Activated naive CD4-positive, alpha-beta T cell treated with anti-CD3 and anti-CD28 coated beads for 36 hours (primary cell): ENCODE data around the gene NTN4. TPM values are rescaled to one million over a fixed set of nuclear protein-coding genes. Genes with fewer than 3 reads are reported as not detected.

Source experiments
- CTCF ChIA-PET: fragments of 350-600 bp; sonication (Branson Sonifier 250); formaldehyde crosslinking; loops from one replicate; lab custom pipeline; 2021; ENCODE audit warnings: antibody characterized with exemption; lab: Charles Lee
- DNase-seq: peaks from one replicate; pipeline ENCODE4 v3.0.0-alpha.2; 2020
- H3K27ac Mint-ChIP-seq: one replicate; pipeline ENCODE4 v1.8.0; 2021; ENCODE audit warnings: mild to moderate bottlenecking, mixed read lengths
- H3K27me3 Mint-ChIP-seq: one replicate; pipeline ENCODE4 v1.8.0; 2021; ENCODE audit warnings: low read depth, mixed read lengths
- H3K36me3 Mint-ChIP-seq: one replicate; pipeline ENCODE4 v1.8.0; 2021; ENCODE audit warnings: low read depth, mixed read lengths
- H3K4me1 Mint-ChIP-seq: one replicate; pipeline ENCODE4 v1.8.0; 2021; ENCODE audit warnings: low read depth, mixed read lengths
- H3K4me3 Mint-ChIP-seq: one replicate; pipeline ENCODE4 v1.8.0; 2021; ENCODE audit warnings: mild to moderate bottlenecking, moderate library complexity, mixed read lengths
- H3K9me3 Mint-ChIP-seq: one replicate; pipeline ENCODE4 v1.8.0; 2021; ENCODE audit warnings: mixed read lengths
- intact Hi-C: fragments of 100-400 bp; cut with micrococcal nuclease; formaldehyde crosslinking; loops from one replicate; pipeline ENCODE4 v1.15.1; 2023
- total RNA-seq, 2 experiments: library from RNA; stranded (reverse); gene quantifications; one replicate each; pipeline ENCODE4 v1.2.3, GENCODE V29; 2021

NTN4 gene
- total RNA-seq, 2 experiments from 2014 or later = not detected

DNA sequence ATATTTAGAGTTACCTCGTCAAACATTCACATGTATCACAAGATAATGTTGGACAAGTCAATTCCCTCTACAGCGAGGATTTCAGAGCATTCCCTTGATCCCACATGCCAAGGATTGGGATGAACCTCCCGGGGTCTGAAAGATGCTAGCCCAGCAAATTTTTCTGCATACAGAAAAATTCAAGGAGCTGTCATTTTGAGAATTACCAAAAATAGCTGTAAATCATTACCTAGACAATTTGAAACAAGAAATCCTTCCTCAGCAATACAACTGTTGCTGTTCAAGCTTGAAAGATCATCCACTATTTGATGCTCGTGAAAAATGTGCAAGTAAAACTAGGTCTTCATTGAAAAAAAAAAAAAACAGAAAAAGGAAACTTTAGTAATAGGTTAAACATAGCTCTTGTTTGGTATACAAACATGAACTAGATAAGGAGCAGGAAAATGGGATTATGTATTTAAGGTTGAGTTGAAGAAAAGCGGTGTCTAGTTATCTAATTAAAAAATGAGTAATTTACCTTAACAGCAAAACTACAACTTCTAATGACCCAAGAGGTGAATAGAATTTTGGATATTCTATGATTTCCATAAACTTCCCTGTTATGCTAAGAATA, 73.1 kb downstream of the NTN4 start:
- DNase-seq = no peak
- intact Hi-C loops = no loop called here
- CTCF ChIA-PET = interaction anchor here (1.3 kb wide), 1 partner anchor 13 kb away, joined by 3 read pairs; no protein-coding TSS in a partner anchor
- Mint-ChIP-seq H3K4me1 (no peaks in the 10 kb centered on the region), H3K4me3 (no peak overlapping the region), H3K27ac (no peak overlapping the region), H3K36me3 (no peaks in the 10 kb centered on the region), H3K27me3 (no peaks in the 10 kb centered on the region), H3K9me3 (no peaks in the 10 kb centered on the region)

DNA sequence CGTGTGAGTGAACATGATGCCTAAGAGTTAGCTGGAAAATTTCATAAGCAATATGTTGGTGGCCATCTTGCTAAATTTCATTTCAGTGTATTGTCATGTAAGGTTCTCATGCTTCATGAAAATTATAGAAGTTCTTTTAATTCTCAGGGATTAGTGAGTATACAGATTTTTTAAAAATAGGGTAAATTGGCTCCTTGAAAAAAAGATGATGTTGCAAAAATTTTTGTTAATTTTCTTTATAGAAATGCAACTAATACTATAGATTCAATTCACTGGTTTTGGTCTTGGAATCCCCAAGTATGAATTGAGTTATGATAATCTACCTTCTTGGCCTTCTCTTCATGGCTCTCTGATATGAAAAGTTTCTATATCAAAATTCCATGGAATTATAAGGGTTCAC, 75.4 kb downstream of the NTN4 start:
- no peak overlapping the region for H3K4me3 Mint-ChIP-seq
- no peaks in the 10 kb centered on the region for H3K36me3 Mint-ChIP-seq
- DNase-seq = no peak
- no peak overlapping the region for H3K27ac Mint-ChIP-seq
- H3K27me3 Mint-ChIP-seq = no peaks in the 10 kb centered on the region
- CTCF ChIA-PET = interaction anchor here (0.6 kb wide), 1 partner anchor 17 kb away, joined by 6 read pairs; no protein-coding TSS in a partner anchor
- no peaks in the 10 kb centered on the region for H3K9me3 Mint-ChIP-seq
- intact Hi-C loops = no loop called here
- H3K4me1 Mint-ChIP-seq = no peaks in the 10 kb centered on the region

GRCh38 chr12:95712269-95712668, 78.3 kb downstream of the NTN4 start:
- Mint-ChIP-seq H3K9me3 (no peaks in the 10 kb centered on the region), H3K4me1 (no peaks in the 10 kb centered on the region), H3K27ac (no peak overlapping the region), H3K4me3 (no peak overlapping the region), H3K27me3 (no peaks in the 10 kb centered on the region), H3K36me3 (no peaks in the 10 kb centered on the region)
- intact Hi-C loops = no loop called here
- CTCF ChIA-PET = no interaction called here
- DNase-seq = no peak

DNA sequence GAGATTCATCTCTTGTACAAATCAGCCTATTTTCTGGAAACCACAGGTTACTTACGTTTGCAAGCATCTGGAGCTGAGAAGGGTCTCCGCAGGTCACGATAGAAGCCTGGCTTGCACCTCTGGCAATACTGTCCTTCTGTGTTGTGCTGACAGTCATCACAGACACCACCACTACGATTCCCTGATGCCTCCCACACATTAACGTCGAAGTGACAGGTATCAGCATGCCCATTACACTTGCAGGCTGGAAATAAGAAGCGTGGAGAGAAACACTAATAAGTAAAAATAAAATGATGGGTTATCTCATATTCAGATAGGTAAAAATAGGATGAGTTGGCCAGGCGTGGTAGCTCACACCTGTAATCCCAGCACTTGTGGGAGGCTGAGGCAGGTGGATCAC, 80.2 kb downstream of the NTN4 start:
- CTCF ChIA-PET = no interaction called here
- no peaks in the 10 kb centered on the region for H3K9me3 Mint-ChIP-seq
- intact Hi-C loops = no loop called here
- H3K27ac Mint-ChIP-seq = no peak overlapping the region
- no peak for DNase-seq
- H3K4me1 Mint-ChIP-seq = no peaks in the 10 kb centered on the region
- H3K4me3 Mint-ChIP-seq = no peak overlapping the region
- H3K36me3 Mint-ChIP-seq = no peaks in the 10 kb centered on the region
- H3K27me3 Mint-ChIP-seq = no peaks in the 10 kb centered on the region

DNA sequence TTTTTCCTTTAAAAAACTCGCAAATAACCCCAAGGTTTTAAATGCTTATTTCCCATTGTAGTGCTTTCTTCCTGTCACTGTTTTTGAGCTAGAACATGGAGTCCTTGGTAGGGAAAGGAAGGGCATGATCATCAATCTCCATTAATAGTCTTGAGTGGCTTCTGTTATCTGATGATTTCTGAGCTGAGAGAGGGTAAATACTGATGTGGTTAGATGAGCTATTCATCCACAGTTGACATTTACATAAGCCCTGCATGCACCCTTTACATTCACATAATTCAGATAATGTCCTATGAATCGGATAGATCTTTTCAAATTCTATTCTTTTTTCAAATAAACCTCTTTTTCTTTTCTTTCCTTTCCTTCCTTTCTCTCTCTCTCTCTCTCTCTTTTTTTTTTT, 81.4 kb downstream of the NTN4 start:
- no peaks in the 10 kb centered on the region for H3K27me3 Mint-ChIP-seq
- intact Hi-C loops = no loop called here
- no peak overlapping the region for H3K4me3 Mint-ChIP-seq
- no peak overlapping the region for H3K27ac Mint-ChIP-seq
- no peaks in the 10 kb centered on the region for H3K9me3 Mint-ChIP-seq
- no peak for DNase-seq
- CTCF ChIA-PET = interaction anchor here (0.7 kb wide), 1 partner anchor 98 kb away, joined by 3 read pairs; no protein-coding TSS in a partner anchor
- H3K36me3 Mint-ChIP-seq = no peaks in the 10 kb centered on the region
- no peaks in the 10 kb centered on the region for H3K4me1 Mint-ChIP-seq

DNA sequence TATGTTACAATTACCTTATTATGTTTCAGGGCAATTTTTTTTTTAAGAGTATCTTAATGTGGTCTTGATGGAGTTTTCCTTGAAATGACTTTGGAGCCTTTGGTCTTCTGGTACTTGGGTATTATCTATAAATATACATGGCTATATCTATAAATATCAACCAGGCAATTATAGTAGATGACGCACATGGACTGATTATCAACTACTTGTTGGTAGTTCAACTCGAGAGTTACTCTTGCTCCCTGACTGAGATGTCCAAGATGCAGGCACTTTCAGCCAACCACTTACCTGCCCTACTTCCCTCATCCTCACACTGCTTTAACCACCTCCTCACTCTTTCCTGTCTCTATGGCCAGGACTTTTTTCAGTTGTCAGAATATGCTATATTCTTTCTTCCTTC, 85.4 kb downstream of the NTN4 start:
- Mint-ChIP-seq H3K36me3 (no peaks in the 10 kb centered on the region), H3K27ac (no peak overlapping the region), H3K4me1 (no peaks in the 10 kb centered on the region), H3K27me3 (peaks cover 5% of the 10 kb centered on the region), H3K9me3 (no peaks in the 10 kb centered on the region), H3K4me3 (no peak overlapping the region)
- intact Hi-C loops = no loop called here
- no peak for DNase-seq
- CTCF ChIA-PET = interaction anchor here (1.0 to 1.3 kb wide), 2 partner anchors 12 to 171 kb away, joined by 3 read pairs; no protein-coding TSS in a partner anchor

- intact Hi-C loops = no loop called here
Observed at GRCh38 chr12:95703986-95704385, 86.6 kb downstream of the NTN4 start.

GRCh38 chr12:95701722-95702418, 88.7 kb downstream of the NTN4 start:
- H3K4me1 Mint-ChIP-seq = no peaks in the 10 kb centered on the region
- H3K4me3 Mint-ChIP-seq = no peak overlapping the region
- no peaks in the 10 kb centered on the region for H3K9me3 Mint-ChIP-seq
- intact Hi-C loops = no loop called here
- H3K27ac Mint-ChIP-seq = no peak overlapping the region
- no peak for DNase-seq
- CTCF ChIA-PET = interaction anchor here (0.6 kb wide), 1 partner anchor 8 kb away, joined by 5 read pairs; no protein-coding TSS in a partner anchor
- peaks cover 5% of the 10 kb centered on the region for H3K27me3 Mint-ChIP-seq
- H3K36me3 Mint-ChIP-seq = no peaks in the 10 kb centered on the region

More at GRCh38 chr12:95703986-95704385, 86.6 kb downstream of the NTN4 start:
- CTCF ChIA-PET = interaction anchor here (1.0 to 1.3 kb wide), 2 partner anchors 14 to 169 kb away, joined by 3 read pairs; no protein-coding TSS in a partner anchor
- no peaks in the 10 kb centered on the region for H3K36me3 Mint-ChIP-seq
- no peaks in the 10 kb centered on the region for H3K4me1 Mint-ChIP-seq
- H3K27me3 Mint-ChIP-seq = peaks cover 5% of the 10 kb centered on the region
- no peak for DNase-seq
- H3K4me3 Mint-ChIP-seq = no peak overlapping the region
- no peaks in the 10 kb centered on the region for H3K9me3 Mint-ChIP-seq
- no peak overlapping the region for H3K27ac Mint-ChIP-seq

- Mint-ChIP-seq H3K27me3 (peaks cover 5% of the 10 kb centered on the region), H3K36me3 (no peaks in the 10 kb centered on the region), H3K4me1 (no peaks in the 10 kb centered on the region), H3K9me3 (no peaks in the 10 kb centered on the region), H3K27ac (no peak overlapping the region), H3K4me3 (no peak overlapping the region)
- intact Hi-C loops = no loop called here
- CTCF ChIA-PET = interaction anchor here (0.7 kb wide), 1 partner anchor 40 kb away, joined by 3 read pairs; no protein-coding TSS in a partner anchor
- no peak for DNase-seq
Observed at GRCh38 chr12:95701275-95701674, 89.3 kb downstream of the NTN4 start.

- no peak overlapping the region for H3K27ac Mint-ChIP-seq
- peaks cover 5% of the 10 kb centered on the region for H3K27me3 Mint-ChIP-seq
- CTCF ChIA-PET = interaction anchor here (0.7 kb wide), 1 partner anchor 41 kb away, joined by 3 read pairs; no protein-coding TSS in a partner anchor
- no peaks in the 10 kb centered on the region for H3K36me3 Mint-ChIP-seq
- intact Hi-C loops = no loop called here
- H3K9me3 Mint-ChIP-seq = no peaks in the 10 kb centered on the region
- H3K4me3 Mint-ChIP-seq = no peak overlapping the region
- no peak for DNase-seq
- no peaks in the 10 kb centered on the region for H3K4me1 Mint-ChIP-seq
Observed at GRCh38 chr12:95700316-95700785, 90.2 kb downstream of the NTN4 start.

DNA sequence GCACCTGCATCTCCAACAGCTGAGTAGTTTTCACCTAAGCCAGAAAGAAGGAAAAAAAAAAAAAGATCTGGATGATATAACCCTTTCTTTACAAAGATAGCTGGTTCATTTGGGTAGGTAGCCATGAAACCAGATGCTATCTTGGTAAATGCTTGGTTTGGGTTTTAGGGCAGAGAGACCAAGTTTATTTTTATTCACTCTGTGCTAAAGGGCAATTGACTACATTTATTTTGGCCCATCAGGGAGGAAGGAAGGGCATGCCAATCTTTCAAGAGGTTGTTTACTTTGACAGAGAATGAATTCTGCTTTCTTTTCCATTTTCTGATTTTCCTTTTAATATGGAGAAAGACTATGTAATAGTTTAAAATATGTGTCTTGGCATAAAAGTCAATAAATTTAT, 91.0 kb downstream of the NTN4 start:
- CTCF ChIA-PET = no interaction called here
- no peak for DNase-seq
- intact Hi-C loops = no loop called here
- peaks cover 5% of the 10 kb centered on the region for H3K27me3 Mint-ChIP-seq
- no peaks in the 10 kb centered on the region for H3K9me3 Mint-ChIP-seq
- no peaks in the 10 kb centered on the region for H3K36me3 Mint-ChIP-seq
- H3K27ac Mint-ChIP-seq = no peak overlapping the region
- H3K4me1 Mint-ChIP-seq = no peaks in the 10 kb centered on the region
- no peak overlapping the region for H3K4me3 Mint-ChIP-seq

- intact Hi-C loops = no loop called here
- CTCF ChIA-PET = interaction anchor here (0.6 kb wide), 1 partner anchor 8 kb away, joined by 5 read pairs; no protein-coding TSS in a partner anchor
- Mint-ChIP-seq H3K27ac (no peak overlapping the region), H3K9me3 (no peaks in the 10 kb centered on the region), H3K36me3 (no peaks in the 10 kb centered on the region), H3K27me3 (peaks cover 2% of the 10 kb centered on the region), H3K4me1 (no peaks in the 10 kb centered on the region), H3K4me3 (no peak overlapping the region)
- no peak for DNase-seq
Observed at GRCh38 chr12:95694136-95694535, 96.4 kb downstream of the NTN4 start.
